ENCODE measurements around the gene R3HDM2.

GRCh38 chr12:57323416-57323815 is 107.4 kb downstream of the R3HDM2 start:
- TF ChIP-seq POLR2A (IDR thresholded peaks at IDR 0.05; ENCODE audit: extremely low read depth, insufficient read length): no peak
- no peak for TF ChIP-seq CTCF (IDR thresholded peaks at IDR 0.05; ENCODE audit: low read depth, low read length)
- TF ChIP-seq MYC (IDR thresholded peaks at IDR 0.05; ENCODE audit: low read depth, low read length): no peak
